ENCODE results near the gene B4GALT5.

The B4GALT5 gene

GRCh38 chr20:49700411-49701185, 13.1 kb downstream of the B4GALT5 start:
- no peak for DNase-seq

- no peak for DNase-seq
These were observed 14.3 kb downstream of the B4GALT5 start for GRCh38 chr20:49699200-49699992.

- DNase-seq, result no peak
These were observed 15.2 kb downstream of the B4GALT5 start for GRCh38 chr20:49698477-49698876.

- peak; percentile 15 for DNase-seq
These were observed 16.6 kb downstream of the B4GALT5 start for GRCh38 chr20:49697071-49697470.

GRCh38 chr20:49696594-49696993, 17.1 kb downstream of the B4GALT5 start:
- no peak for DNase-seq

- DNase-seq, result no peak
These were observed 17.8 kb downstream of the B4GALT5 start for GRCh38 chr20:49695830-49696229.

- DNase-seq, result no peak
These were observed 19.1 kb downstream of the B4GALT5 start for GRCh38 chr20:49694450-49695071.

- DNase-seq, result no peak
These were observed 20.1 kb downstream of the B4GALT5 start for GRCh38 chr20:49693435-49694171.

- DNase-seq, result no peak
These were observed 20.7 kb downstream of the B4GALT5 start for GRCh38 chr20:49692941-49693340.

GRCh38 chr20:49691818-49692568, 21.7 kb downstream of the B4GALT5 start:
- no peak for DNase-seq

- DNase-seq, result no peak
These were observed 22.6 kb downstream of the B4GALT5 start for GRCh38 chr20:49690899-49691620.

- no peak for DNase-seq
These were observed 25.8 kb downstream of the B4GALT5 start for GRCh38 chr20:49687595-49688567.

- DNase-seq, result no peak
These were observed 27.9 kb downstream of the B4GALT5 start for GRCh38 chr20:49685809-49686208.

- no peak for DNase-seq
These were observed 28.5 kb downstream of the B4GALT5 start for GRCh38 chr20:49685161-49685601.

- DNase-seq, result no peak
These were observed 29.2 kb downstream of the B4GALT5 start for GRCh38 chr20:49684335-49684997.

GRCh38 chr20:49682798-49683197, 30.9 kb downstream of the B4GALT5 start:
- no peak for DNase-seq

- DNase-seq, result no peak
These were observed 31.4 kb downstream of the B4GALT5 start for GRCh38 chr20:49682278-49682677.

- no peak for DNase-seq
These were observed 31.8 kb downstream of the B4GALT5 start for GRCh38 chr20:49681850-49682216.

- DNase-seq, result no peak
These were observed 33.2 kb downstream of the B4GALT5 start for GRCh38 chr20:49680484-49680883.

- no peak for DNase-seq
These were observed 34.0 kb downstream of the B4GALT5 start for GRCh38 chr20:49679634-49680033.
